T-cell (primary cell): ENCODE results near the gene WASHC4. TPM values are rescaled to one million over a fixed set of nuclear protein-coding genes. Genes with fewer than 3 reads are reported as not detected.

Experiments
- ATAC-seq, 4 experiments: fragments of 200-7000 bp in 3 of 4; fragments of 150-1000 bp in 1 of 4; cut with Tn5 transposase; replicated peaks in 1 of 4; 1 replicate in 3 of 4; 2 replicates in 1 of 4; pipeline ENCODE4 v1.10.0; 2021; ENCODE audit warnings: moderate library complexity in 3 of 4, mild to moderate bottlenecking in 2 of 4, moderate number of reproducible peaks in 1 of 4
- CTCF ChIA-PET, 2 donors: fragments of 300-600 bp; sonication (Branson Sonifier 250); formaldehyde crosslinking; loops; one replicate each; lab custom pipeline; 2022; ENCODE audit warnings: antibody characterized with exemption in 2 of 2; lab: Charles Lee
- POLR2A ChIA-PET, 2 donors: fragments of 300-600 bp; sonication (Branson Sonifier 250); formaldehyde crosslinking; loops; one replicate each; lab custom pipeline; 2022; ENCODE audit warnings: antibody characterized with exemption in 2 of 2; lab: Charles Lee
- DNase-seq, 35 experiments: peaks; one replicate each; pipeline versions ENCODE4 v3.0.0 to v3.0.0-alpha.2; 2013 to 2023
- H3K27ac ChIP-seq: one replicate; pipeline ENCODE4 v1.5.1; 2013; ENCODE audit warnings: low read length
- H3K27me3 ChIP-seq, 2 experiments: replicated peaks in 1 of 2; 1 replicate in 1 of 2; 2 replicates in 1 of 2; pipeline versions ENCODE4 v1.6.1 to v1.7.0; 2013; ENCODE audit warnings: low read length in 1 of 2, mixed read lengths in 1 of 2; ENCODE audit not compliant: control insufficient read depth in 2 of 2, insufficient read depth in 2 of 2; ENCODE audit errors: extremely low read depth in 1 of 2
- H3K36me3 ChIP-seq, 2 donors: 1 replicate in 1 of 2; 2 replicates in 1 of 2; pipeline versions ENCODE4 v1.6.1 to v1.7.0; 2013; ENCODE audit warnings: low read length in 1 of 2; ENCODE audit not compliant: control insufficient read depth in 2 of 2, insufficient read depth in 1 of 2; ENCODE audit errors: extremely low read depth in 1 of 2
- H3K4me1 ChIP-seq, 2 experiments: 1 replicate in 1 of 2; 2 replicates in 1 of 2; pipeline versions ENCODE4 v1.6.1 to v1.7.0; 2013; ENCODE audit warnings: low read length in 2 of 2, mixed read lengths in 1 of 2; ENCODE audit not compliant: insufficient read depth in 2 of 2, control insufficient read depth in 1 of 2; ENCODE audit errors: extremely low read depth in 1 of 2
- H3K4me3 ChIP-seq, 2 donors: 1 replicate in 1 of 2; 2 replicates in 1 of 2; pipeline versions ENCODE4 v1.5.1 to v1.7.0; 2013; ENCODE audit warnings: mild to moderate bottlenecking in 2 of 2, low read length in 1 of 2, moderate library complexity in 1 of 2; ENCODE audit not compliant: control insufficient read depth in 1 of 2; ENCODE audit errors: extremely low read depth in 1 of 2
- H3K9me3 ChIP-seq: 2 replicates; pipeline ENCODE4 v1.7.0; 2013
- H3K27ac Mint-ChIP-seq, 2 donors: one replicate each; pipeline ENCODE4 v1.8.0; 2020 to 2021; ENCODE audit warnings: mild to moderate bottlenecking in 2 of 2, mixed read lengths in 2 of 2
- H3K27me3 Mint-ChIP-seq, 2 donors: one replicate each; pipeline ENCODE4 v1.8.0; 2021 to 2022; ENCODE audit warnings: mixed read lengths in 2 of 2
- H3K36me3 Mint-ChIP-seq: one replicate; pipeline ENCODE4 v1.8.0; 2021; ENCODE audit warnings: mixed read lengths
- H3K4me1 Mint-ChIP-seq, 3 donors: one replicate each; pipeline ENCODE4 v1.8.0; 2020 to 2022; ENCODE audit warnings: mixed read lengths in 3 of 3, mild to moderate bottlenecking in 1 of 3
- H3K4me3 Mint-ChIP-seq, 3 donors: one replicate each; pipeline ENCODE4 v1.8.0; 2020 to 2022; ENCODE audit warnings: mild to moderate bottlenecking in 3 of 3, mixed read lengths in 3 of 3, moderate library complexity in 3 of 3
- H3K9me3 Mint-ChIP-seq, 3 donors: one replicate each; pipeline ENCODE4 v1.8.0; 2020 to 2022; ENCODE audit warnings: mixed read lengths in 3 of 3
- WGBS: methylation state at CpG from one replicate; pipeline ENCODE4 v1.1.5; 2013; ENCODE audit warnings: missing lambda C conversion rate; ENCODE audit not compliant: insufficient coverage; 5-methylcytosine and 5-hydroxymethylcytosine counted together
- total RNA-seq, 35 experiments: library from RNA in 6 of 35; stranded (reverse) in 6 of 35; fragments of 120-200 nt in 1 of 35; gene quantifications; one replicate each; pipeline versions ENCODE4 v1.2.1 to v1.2.4 and lab custom pipeline; 2013 to 2026

WASHC4 gene
- total RNA-seq, 5 donors from 2014 or later (not counting 1 experiment from before 2014, with no cell fraction given) = 41.4 to 62.2 (median 49.0) TPM

DNA sequence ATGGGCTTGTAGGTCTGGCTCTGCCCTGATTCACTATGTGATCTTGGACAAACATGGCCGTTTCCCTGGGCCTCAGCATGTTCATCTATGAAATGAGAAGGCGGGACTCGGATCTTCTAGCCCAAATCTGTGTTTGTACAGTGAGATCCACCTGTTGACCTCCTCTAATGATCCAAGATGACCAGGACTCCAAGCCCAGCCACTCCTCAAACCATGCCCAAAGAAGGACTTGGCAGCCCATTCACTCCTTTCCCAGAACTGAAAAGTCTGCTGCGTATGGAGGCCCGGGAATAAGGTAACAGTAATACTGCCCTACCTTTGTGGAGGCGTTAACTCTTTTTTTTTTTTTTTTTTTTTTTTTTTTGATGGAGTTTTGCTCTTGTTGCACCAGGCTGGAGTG, 88.6 kb downstream of the WASHC4 start:
- CTCF ChIA-PET = interaction anchor here in 1 of 2 donors (0.7 kb wide), 1 partner anchor 337 kb away, joined by 7 read pairs; no protein-coding TSS in a partner anchor
- Histone ChIP-seq H3K4me3 (no peak overlapping the region), H3K36me3 (peaks cover 18 to 69% of the 10 kb centered on the region in 2 donors)

DNA sequence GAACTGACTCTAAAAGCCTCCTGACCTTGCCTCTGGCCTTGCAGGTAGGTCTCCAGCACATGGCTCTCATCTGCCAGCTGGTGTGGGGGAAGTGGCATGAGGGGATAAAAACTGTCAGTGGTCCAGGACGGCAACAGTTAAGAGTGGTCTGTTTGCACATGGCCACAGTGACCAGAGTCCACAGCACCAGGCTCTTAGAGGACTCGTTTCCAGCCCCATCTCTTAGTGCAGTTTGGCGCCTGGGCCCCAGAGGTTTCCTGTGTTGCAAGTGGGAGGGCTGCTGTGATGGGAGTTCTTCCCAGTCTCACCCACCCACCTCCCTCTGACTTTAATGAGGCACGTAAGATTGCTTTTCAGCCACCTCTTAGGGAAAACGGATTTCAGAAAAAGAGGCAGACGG, 91.4 kb downstream of the WASHC4 start:
- ATAC-seq = no peak
- H3K36me3 Mint-ChIP-seq = peaks cover 32% of the 10 kb centered on the region
- Histone ChIP-seq H3K27me3 (no peaks in the 10 kb centered on the region), H3K9me3 (no peaks in the 10 kb centered on the region), H3K4me1 (no peaks in the 10 kb centered on the region), H3K27ac (no peak overlapping the region), H3K36me3 (peaks cover 14 to 75% of the 10 kb centered on the region in 2 donors), H3K4me3 (no peak overlapping the region)
- no peaks in the 10 kb centered on the region for H3K9me3 Mint-ChIP-seq
- H3K4me3 Mint-ChIP-seq = no peak overlapping the region
- no peak overlapping the region for H3K27ac Mint-ChIP-seq
- ChIA-PET CTCF (no interaction called here), POLR2A (no interaction called here)
- WGBS = 82% methylated on average over 2 of the region's 6 CpGs
- no peaks in the 10 kb centered on the region for H3K27me3 Mint-ChIP-seq
- no peak for DNase-seq
- no peaks in the 10 kb centered on the region for H3K4me1 Mint-ChIP-seq

More for the DNA sequence above, 88.6 kb downstream of the WASHC4 start:
- no peak overlapping the region for H3K4me3 Mint-ChIP-seq
- no peaks in the 10 kb centered on the region for H3K27me3 Mint-ChIP-seq
- H3K9me3 Mint-ChIP-seq = no peaks in the 10 kb centered on the region
- DNase-seq (no peak), ATAC-seq (no peak)
- POLR2A ChIA-PET = interaction anchor here in 1 of 2 donors (0.7 kb wide), 1 partner anchor 47 kb away, joined by 4 read pairs; no protein-coding TSS in a partner anchor
- Histone ChIP-seq H3K27me3 (no peaks in the 10 kb centered on the region), H3K4me1 (no peaks in the 10 kb centered on the region), H3K27ac (no peak overlapping the region), H3K9me3 (no peaks in the 10 kb centered on the region)
- H3K4me1 Mint-ChIP-seq = no peaks in the 10 kb centered on the region
- WGBS = 97% methylated on average over 3 of the region's 6 CpGs
- H3K27ac Mint-ChIP-seq = no peak overlapping the region
- peaks cover 41% of the 10 kb centered on the region for H3K36me3 Mint-ChIP-seq

DNA sequence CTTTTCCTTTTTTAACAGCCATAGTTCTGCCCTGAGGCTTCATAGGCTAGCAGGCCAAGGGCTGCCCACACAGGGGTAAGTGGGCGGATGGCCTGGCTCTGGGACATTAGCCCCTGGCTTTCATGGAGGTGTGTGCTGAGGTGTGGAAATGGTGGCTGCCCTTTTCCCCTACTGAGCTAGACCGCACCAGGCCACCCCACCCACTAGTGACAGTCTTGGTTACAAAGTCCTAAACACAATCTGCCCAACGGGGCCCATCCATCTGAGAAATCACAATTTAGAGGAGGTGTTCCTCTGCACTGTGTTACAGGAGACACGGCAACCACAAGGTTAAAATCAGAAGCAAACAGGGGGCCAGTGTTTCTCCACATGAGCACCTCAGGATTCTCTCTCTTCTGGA, 92.9 kb downstream of the WASHC4 start:
- ATAC-seq (no peak), DNase-seq (no peak)
- Mint-ChIP-seq H3K36me3 (peaks cover 32% of the 10 kb centered on the region), H3K27ac (no peak overlapping the region), H3K9me3 (no peaks in the 10 kb centered on the region), H3K27me3 (no peaks in the 10 kb centered on the region), H3K4me1 (no peaks in the 10 kb centered on the region), H3K4me3 (no peak overlapping the region)
- Histone ChIP-seq H3K9me3 (no peaks in the 10 kb centered on the region), H3K27me3 (no peaks in the 10 kb centered on the region), H3K36me3 (peaks cover 14 to 79% of the 10 kb centered on the region in 2 donors), H3K4me3 (no peak overlapping the region), H3K4me1 (no peaks in the 10 kb centered on the region), H3K27ac (no peak overlapping the region)
- WGBS = 100% methylated on average over 1 of the region's 4 CpGs
- CTCF ChIA-PET = interaction anchor here in 1 of 2 donors (0.7 kb wide), 1 partner anchor 13 kb away, joined by 5 read pairs; no protein-coding TSS in a partner anchor
- POLR2A ChIA-PET = no interaction called here

DNA sequence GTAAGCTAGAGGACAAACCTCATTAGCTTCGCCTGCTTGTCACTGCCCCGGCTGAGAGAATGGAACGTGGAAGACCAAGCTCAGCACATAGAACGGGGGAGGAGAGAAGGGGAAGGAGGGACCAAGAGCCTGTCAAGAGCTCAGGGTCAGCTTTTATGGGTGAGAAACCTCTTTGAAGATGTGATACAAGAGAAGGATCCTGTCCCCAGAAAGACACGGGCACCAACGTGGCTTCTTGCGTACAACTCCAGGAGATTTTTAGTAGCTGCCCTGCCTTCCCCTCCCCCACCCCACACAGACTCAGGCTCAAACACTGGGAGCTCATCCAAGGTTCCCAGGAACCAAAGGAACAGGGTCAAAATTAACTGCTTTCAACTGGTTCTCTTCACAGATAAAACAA, 93.8 kb downstream of the WASHC4 start:
- no peak overlapping the region for H3K4me3 Mint-ChIP-seq
- ATAC-seq (no peak), DNase-seq (no peak)
- H3K4me1 Mint-ChIP-seq = no peaks in the 10 kb centered on the region
- Histone ChIP-seq H3K36me3 (peaks cover 17 to 86% of the 10 kb centered on the region in 2 donors), H3K4me3 (no peak overlapping the region), H3K9me3 (no peaks in the 10 kb centered on the region), H3K27me3 (no peaks in the 10 kb centered on the region), H3K4me1 (no peaks in the 10 kb centered on the region), H3K27ac (no peak overlapping the region)
- peaks cover 36% of the 10 kb centered on the region for H3K36me3 Mint-ChIP-seq
- no peaks in the 10 kb centered on the region for H3K9me3 Mint-ChIP-seq
- ChIA-PET POLR2A (interaction anchor here (0.5 to 0.6 kb wide), 2 partner anchors 99 to 155 kb away, joined by 3 to 5 read pairs; no protein-coding TSS in a partner anchor), CTCF (no interaction called here)
- H3K27ac Mint-ChIP-seq = no peak overlapping the region
- 97% methylated on average over 6 of the region's 7 CpGs for WGBS
- H3K27me3 Mint-ChIP-seq = no peaks in the 10 kb centered on the region

DNA sequence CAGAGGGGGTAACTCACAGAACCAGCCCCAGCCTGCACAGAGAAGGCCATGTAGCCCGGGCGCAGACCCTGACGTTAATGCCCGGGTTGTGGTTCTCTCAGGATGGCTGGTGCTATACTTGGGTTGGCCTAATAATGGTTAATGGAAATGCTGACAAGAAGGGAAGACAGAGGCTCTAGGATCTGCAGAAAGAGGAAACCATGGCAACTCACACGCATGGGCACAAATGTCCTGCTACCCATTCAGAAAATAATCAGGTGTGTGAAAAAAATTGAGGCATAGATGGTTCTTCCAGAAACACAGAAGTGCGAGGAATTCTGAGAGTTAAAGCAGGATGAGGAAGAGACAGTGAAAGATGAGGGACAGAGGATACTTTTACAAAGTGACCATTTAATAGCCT, 94.7 kb downstream of the WASHC4 start:
- H3K9me3 ChIP-seq = no peaks in the 10 kb centered on the region
- Mint-ChIP-seq H3K36me3 (peaks cover 41% of the 10 kb centered on the region), H3K27me3 (no peaks in the 10 kb centered on the region), H3K9me3 (no peaks in the 10 kb centered on the region), H3K27ac (no peak overlapping the region), H3K4me3 (no peak overlapping the region), H3K4me1 (no peaks in the 10 kb centered on the region)
- no peaks in the 10 kb centered on the region for H3K4me1 ChIP-seq
- ChIA-PET CTCF (no interaction called here), POLR2A (no interaction called here)
- H3K36me3 ChIP-seq = peaks cover 21 to 88% of the 10 kb centered on the region in 2 donors
- ATAC-seq = no peak
- 95% methylated on average over 4 of the region's 6 CpGs for WGBS
- no peak overlapping the region for H3K27ac ChIP-seq
- no peak overlapping the region for H3K4me3 ChIP-seq
- DNase-seq = no peak
- H3K27me3 ChIP-seq = no peaks in the 10 kb centered on the region

DNA sequence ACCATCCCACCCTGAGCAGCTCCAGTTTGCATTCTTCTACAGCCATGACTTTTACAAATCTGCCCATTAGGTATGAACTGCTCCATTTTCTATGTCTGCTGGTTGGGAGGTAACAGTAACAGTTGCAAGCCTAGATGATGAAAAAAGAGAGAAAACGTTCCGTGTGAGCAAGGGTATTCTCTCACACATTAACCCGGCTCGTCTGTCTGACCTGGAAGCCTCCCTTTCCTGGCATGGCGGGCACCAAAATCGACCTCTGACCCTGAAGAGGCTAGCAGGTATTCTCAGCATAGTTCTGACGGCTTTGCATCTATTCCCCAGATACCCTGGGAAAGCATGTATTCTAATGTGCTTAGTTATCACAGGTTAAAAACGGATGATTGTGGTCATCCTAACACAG, 96.6 kb downstream of the WASHC4 start:
- no peak for ATAC-seq
- H3K27ac ChIP-seq = no peak overlapping the region
- no peaks in the 10 kb centered on the region for H3K4me1 Mint-ChIP-seq
- H3K36me3 ChIP-seq = peaks cover 25 to 83% of the 10 kb centered on the region in 2 donors
- WGBS = 86% methylated on average over 1 of the region's 8 CpGs
- H3K27ac Mint-ChIP-seq = no peak overlapping the region
- CTCF ChIA-PET = no interaction called here
- no peak overlapping the region for H3K4me3 Mint-ChIP-seq
- peaks cover 50% of the 10 kb centered on the region for H3K36me3 Mint-ChIP-seq
- POLR2A ChIA-PET = no interaction called here
- H3K27me3 Mint-ChIP-seq = no peaks in the 10 kb centered on the region
- H3K9me3 ChIP-seq = no peaks in the 10 kb centered on the region
- no peaks in the 10 kb centered on the region for H3K4me1 ChIP-seq
- no peak overlapping the region for H3K4me3 ChIP-seq
- H3K9me3 Mint-ChIP-seq = no peaks in the 10 kb centered on the region
- no peaks in the 10 kb centered on the region for H3K27me3 ChIP-seq
- no peak for DNase-seq

DNA sequence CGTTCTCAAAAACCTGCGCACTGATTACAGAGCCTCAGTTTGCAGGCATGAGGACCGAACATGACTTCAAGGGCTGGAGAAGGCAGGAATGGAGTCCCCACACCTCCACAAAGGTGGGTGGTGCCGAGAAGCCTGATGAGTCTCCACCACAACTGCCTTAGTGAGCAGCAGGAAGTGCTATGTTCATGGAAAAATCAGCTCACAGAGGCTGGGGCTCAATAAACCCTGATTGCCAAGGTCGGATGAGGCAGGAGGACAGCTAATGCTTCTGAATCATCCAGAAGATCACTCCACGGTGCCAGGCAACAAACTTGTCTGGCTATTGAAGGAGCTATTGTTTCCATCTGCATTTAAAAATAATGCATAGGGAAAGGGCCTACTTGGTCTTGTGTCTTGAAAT, 97.4 kb downstream of the WASHC4 start:
- Mint-ChIP-seq H3K27me3 (no peaks in the 10 kb centered on the region), H3K9me3 (no peaks in the 10 kb centered on the region), H3K27ac (no peak overlapping the region), H3K4me1 (no peaks in the 10 kb centered on the region), H3K4me3 (no peak overlapping the region), H3K36me3 (peaks cover 53% of the 10 kb centered on the region)
- 81% methylated on average over 3 of the region's 6 CpGs for WGBS
- no peak for DNase-seq
- Histone ChIP-seq H3K4me1 (no peaks in the 10 kb centered on the region), H3K4me3 (no peak overlapping the region), H3K27ac (no peak overlapping the region), H3K9me3 (no peaks in the 10 kb centered on the region), H3K36me3 (peaks cover 25 to 83% of the 10 kb centered on the region in 2 donors), H3K27me3 (no peaks in the 10 kb centered on the region)
- ChIA-PET CTCF (no interaction called here), POLR2A (no interaction called here)
- ATAC-seq = no peak
